ENCODE measurements around the gene FXYD6.

Gene FXYD6

GRCh38 chr11:117792992-117793391, 83.5 kb downstream of the FXYD6 start:
- TF ChIP-seq, protein P1, sequence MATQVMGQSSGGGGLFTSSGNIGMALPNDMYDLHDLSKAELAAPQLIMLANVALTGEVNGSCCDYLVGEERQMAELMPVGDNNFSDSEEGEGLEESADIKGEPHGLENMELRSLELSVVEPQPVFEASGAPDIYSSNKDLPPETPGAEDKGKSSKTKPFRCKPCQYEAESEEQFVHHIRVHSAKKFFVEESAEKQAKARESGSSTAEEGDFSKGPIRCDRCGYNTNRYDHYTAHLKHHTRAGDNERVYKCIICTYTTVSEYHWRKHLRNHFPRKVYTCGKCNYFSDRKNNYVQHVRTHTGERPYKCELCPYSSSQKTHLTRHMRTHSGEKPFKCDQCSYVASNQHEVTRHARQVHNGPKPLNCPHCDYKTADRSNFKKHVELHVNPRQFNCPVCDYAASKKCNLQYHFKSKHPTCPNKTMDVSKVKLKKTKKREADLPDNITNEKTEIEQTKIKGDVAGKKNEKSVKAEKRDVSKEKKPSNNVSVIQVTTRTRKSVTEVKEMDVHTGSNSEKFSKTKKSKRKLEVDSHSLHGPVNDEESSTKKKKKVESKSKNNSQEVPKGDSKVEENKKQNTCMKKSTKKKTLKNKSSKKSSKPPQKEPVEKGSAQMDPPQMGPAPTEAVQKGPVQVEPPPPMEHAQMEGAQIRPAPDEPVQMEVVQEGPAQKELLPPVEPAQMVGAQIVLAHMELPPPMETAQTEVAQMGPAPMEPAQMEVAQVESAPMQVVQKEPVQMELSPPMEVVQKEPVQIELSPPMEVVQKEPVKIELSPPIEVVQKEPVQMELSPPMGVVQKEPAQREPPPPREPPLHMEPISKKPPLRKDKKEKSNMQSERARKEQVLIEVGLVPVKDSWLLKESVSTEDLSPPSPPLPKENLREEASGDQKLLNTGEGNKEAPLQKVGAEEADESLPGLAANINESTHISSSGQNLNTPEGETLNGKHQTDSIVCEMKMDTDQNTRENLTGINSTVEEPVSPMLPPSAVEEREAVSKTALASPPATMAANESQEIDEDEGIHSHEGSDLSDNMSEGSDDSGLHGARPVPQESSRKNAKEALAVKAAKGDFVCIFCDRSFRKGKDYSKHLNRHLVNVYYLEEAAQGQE (IDR thresholded peaks at IDR 0.05; ENCODE audit: insufficient read depth in 1 of 2, low read depth in 2 of 2, low read length in 2 of 2): no peak
- TF ChIP-seq SIN3A (IDR thresholded peaks at IDR 0.05; ENCODE audit: borderline replicate concordance, insufficient read depth, low read length): no peak
- no peak for TF ChIP-seq POLR2AphosphoS5 (IDR thresholded peaks at IDR 0.05; ENCODE audit: low read depth, low read length)
- TF ChIP-seq FOXP2 (optimal IDR thresholded peaks at IDR 0.05; ENCODE audit: borderline replicate concordance, extremely low read depth, extremely low read length, insufficient read depth): no peak
- TF ChIP-seq TAF1 (IDR thresholded peaks at IDR 0.05; ENCODE audit: borderline replicate concordance, insufficient read depth, low read length): no peak

DNA sequence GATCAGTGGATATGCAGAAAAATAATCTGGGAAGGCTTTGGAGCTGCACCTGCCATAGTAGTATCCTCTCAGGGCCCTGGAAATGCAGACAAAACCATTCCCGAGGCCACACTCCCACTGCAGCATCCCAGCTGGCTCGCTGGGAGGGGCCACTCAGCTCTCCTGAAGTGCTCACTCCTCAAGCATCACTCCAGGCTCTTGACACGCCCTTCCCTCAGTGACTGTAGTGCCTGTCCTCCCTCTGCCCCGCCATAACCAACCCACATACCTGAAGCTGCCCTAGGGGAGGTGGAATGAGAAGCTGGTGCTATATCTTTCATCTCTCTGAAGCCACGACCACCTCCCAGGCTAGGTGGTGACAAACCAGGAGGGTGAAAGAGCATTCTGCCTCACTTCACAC, 84.2 kb downstream of the FXYD6 start:
- TF ChIP-seq FOXP2 (optimal IDR thresholded peaks at IDR 0.05; ENCODE audit: borderline replicate concordance, extremely low read depth, extremely low read length, insufficient read depth) (no peak), POLR2AphosphoS5 (IDR thresholded peaks at IDR 0.05; ENCODE audit: low read depth, low read length) (no peak), TAF1 (IDR thresholded peaks at IDR 0.05; ENCODE audit: borderline replicate concordance, insufficient read depth, low read length) (no peak), SIN3A (IDR thresholded peaks at IDR 0.05; ENCODE audit: borderline replicate concordance, insufficient read depth, low read length) (no peak)
- TF ChIP-seq, protein P1 (IDR thresholded peaks at IDR 0.05; ENCODE audit: insufficient read depth in 1 of 2, low read depth in 2 of 2, low read length in 2 of 2): no peak

DNA sequence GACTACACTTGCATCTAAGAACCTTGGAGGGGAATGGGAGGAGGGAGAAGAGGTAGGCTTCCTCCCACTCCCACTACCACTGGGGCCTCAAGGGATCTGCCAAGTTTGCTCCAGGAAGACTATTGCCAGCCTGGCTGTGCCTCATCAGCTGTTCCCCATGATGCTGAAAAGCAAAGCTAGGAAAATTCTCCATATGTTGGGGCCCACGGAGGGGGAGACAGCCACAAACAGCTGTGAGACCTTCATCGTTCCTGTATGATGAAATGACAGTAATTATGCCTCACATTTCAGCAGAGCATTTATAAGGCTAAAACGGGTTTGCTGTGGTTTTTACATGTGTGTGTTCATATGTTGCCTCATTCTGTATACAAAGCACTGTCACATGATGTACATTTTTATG, 86.2 kb downstream of the FXYD6 start:
- TF ChIP-seq FOXP2 (optimal IDR thresholded peaks at IDR 0.05; ENCODE audit: borderline replicate concordance, extremely low read depth, extremely low read length, insufficient read depth) (no peak), POLR2AphosphoS5 (IDR thresholded peaks at IDR 0.05; ENCODE audit: low read depth, low read length) (no peak), SIN3A (IDR thresholded peaks at IDR 0.05; ENCODE audit: borderline replicate concordance, insufficient read depth, low read length) (no peak), TAF1 (IDR thresholded peaks at IDR 0.05; ENCODE audit: borderline replicate concordance, insufficient read depth, low read length) (no peak)
- TF ChIP-seq, protein P1 (IDR thresholded peaks at IDR 0.05; ENCODE audit: insufficient read depth in 1 of 2, low read depth in 2 of 2, low read length in 2 of 2): no peak

- TF ChIP-seq, protein P1 (IDR thresholded peaks at IDR 0.05; ENCODE audit: insufficient read depth in 1 of 2, low read depth in 2 of 2, low read length in 2 of 2): no peak
- no peak for TF ChIP-seq SIN3A (IDR thresholded peaks at IDR 0.05; ENCODE audit: borderline replicate concordance, insufficient read depth, low read length)
- TF ChIP-seq TAF1 (IDR thresholded peaks at IDR 0.05; ENCODE audit: borderline replicate concordance, insufficient read depth, low read length): no peak
- no peak for TF ChIP-seq FOXP2 (optimal IDR thresholded peaks at IDR 0.05; ENCODE audit: borderline replicate concordance, extremely low read depth, extremely low read length, insufficient read depth)
- no peak for TF ChIP-seq POLR2AphosphoS5 (IDR thresholded peaks at IDR 0.05; ENCODE audit: low read depth, low read length)
Observed at GRCh38 chr11:117789241-117789640, 87.2 kb downstream of the FXYD6 start.
